RWPE2 (cell line): ENCODE data around the gene AHSG.
A peak's percentile ranks its signal among the peaks of the same experiment; 100 is the strongest.

Experiments
- ATAC-seq: fragments of 200-7000 bp; cut with Tn5 transposase; 3 replicates; pipeline ENCODE4 v1.9.1; 2021; ENCODE audit warnings: low read depth
- DNase-seq: peaks from one replicate; pipeline ENCODE4 v3.0.0-alpha.2; 2020; ENCODE audit warnings: low spot score
- H3K27ac ChIP-seq: fragments of 450-650 bp; 2 replicates; pipeline ENCODE4 v1.5.1; 2017; ENCODE audit warnings: mild to moderate bottlenecking; ENCODE audit not compliant: poor library complexity, severe bottlenecking
- H3K27me3 ChIP-seq: fragments of 250-450 bp; sonication (Bioruptor Pico); 2 replicates; pipeline ENCODE4 v1.5.1; 2021; ENCODE audit warnings: mild to moderate bottlenecking, moderate library complexity; ENCODE audit not compliant: insufficient read depth, poor library complexity, severe bottlenecking
- H3K36me3 ChIP-seq: fragments of 250-450 bp; sonication (Bioruptor Pico); 2 replicates; pipeline ENCODE4 v1.5.1; 2020; ENCODE audit warnings: low read depth, mild to moderate bottlenecking, moderate library complexity
- H3K4me1 ChIP-seq: fragments of 250-450 bp; sonication (Bioruptor Pico); 2 replicates; pipeline ENCODE4 v1.5.1; 2021; ENCODE audit warnings: mild to moderate bottlenecking, moderate library complexity; ENCODE audit not compliant: insufficient read depth, poor library complexity, severe bottlenecking
- H3K4me3 ChIP-seq: fragments of 250-450 bp; sonication (Bioruptor Pico); 2 replicates; pipeline ENCODE4 v1.5.1; 2021; ENCODE audit warnings: mild to moderate bottlenecking, moderate library complexity; ENCODE audit not compliant: severe bottlenecking
- H3K9me3 ChIP-seq: fragments of 250-450 bp; sonication (Bioruptor Pico); 2 replicates; pipeline ENCODE4 v1.5.1; 2021; ENCODE audit warnings: mild to moderate bottlenecking, moderate library complexity; ENCODE audit not compliant: severe bottlenecking
- TF ChIP-seq, protein P1 (sequence below): fragments of 450-650 bp; IDR thresholded peaks from one replicate; pipeline ENCODE4 v1.5.1; 2017; ENCODE audit warnings: mild to moderate bottlenecking, moderate library complexity; ENCODE audit not compliant: poor library complexity, severe bottlenecking

AHSG gene

DNA sequence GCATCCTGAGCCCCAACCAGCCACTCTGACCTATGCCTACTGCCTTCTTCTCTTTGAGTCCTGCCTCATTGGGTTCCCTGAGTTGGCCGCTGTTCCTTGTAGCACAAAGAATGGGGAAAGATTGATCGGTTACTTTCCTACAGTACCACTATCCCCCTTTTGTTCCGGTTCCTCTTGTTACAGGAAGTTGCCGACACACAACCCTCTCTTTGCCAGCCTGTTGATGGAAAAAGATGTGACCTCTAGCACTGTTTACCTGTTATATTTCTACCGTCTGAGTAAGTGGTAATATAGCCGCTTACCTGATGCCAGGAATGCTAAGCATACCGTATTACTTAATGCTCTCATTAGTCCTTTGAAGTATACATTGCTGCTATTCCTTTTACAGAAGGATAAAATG, 9.7 kb upstream of the AHSG start:
- Histone ChIP-seq H3K9me3 (no peaks in the 10 kb centered on the region), H3K27ac (no peak overlapping the region), H3K36me3 (no peaks in the 10 kb centered on the region), H3K27me3 (no peaks in the 10 kb centered on the region), H3K4me3 (no peak overlapping the region), H3K4me1 (peaks cover 3% of the 10 kb centered on the region)
- DNase-seq (no peak), ATAC-seq (no peak)
- TF ChIP-seq, protein P1, sequence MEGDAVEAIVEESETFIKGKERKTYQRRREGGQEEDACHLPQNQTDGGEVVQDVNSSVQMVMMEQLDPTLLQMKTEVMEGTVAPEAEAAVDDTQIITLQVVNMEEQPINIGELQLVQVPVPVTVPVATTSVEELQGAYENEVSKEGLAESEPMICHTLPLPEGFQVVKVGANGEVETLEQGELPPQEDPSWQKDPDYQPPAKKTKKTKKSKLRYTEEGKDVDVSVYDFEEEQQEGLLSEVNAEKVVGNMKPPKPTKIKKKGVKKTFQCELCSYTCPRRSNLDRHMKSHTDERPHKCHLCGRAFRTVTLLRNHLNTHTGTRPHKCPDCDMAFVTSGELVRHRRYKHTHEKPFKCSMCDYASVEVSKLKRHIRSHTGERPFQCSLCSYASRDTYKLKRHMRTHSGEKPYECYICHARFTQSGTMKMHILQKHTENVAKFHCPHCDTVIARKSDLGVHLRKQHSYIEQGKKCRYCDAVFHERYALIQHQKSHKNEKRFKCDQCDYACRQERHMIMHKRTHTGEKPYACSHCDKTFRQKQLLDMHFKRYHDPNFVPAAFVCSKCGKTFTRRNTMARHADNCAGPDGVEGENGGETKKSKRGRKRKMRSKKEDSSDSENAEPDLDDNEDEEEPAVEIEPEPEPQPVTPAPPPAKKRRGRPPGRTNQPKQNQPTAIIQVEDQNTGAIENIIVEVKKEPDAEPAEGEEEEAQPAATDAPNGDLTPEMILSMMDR, result no peak

DNA sequence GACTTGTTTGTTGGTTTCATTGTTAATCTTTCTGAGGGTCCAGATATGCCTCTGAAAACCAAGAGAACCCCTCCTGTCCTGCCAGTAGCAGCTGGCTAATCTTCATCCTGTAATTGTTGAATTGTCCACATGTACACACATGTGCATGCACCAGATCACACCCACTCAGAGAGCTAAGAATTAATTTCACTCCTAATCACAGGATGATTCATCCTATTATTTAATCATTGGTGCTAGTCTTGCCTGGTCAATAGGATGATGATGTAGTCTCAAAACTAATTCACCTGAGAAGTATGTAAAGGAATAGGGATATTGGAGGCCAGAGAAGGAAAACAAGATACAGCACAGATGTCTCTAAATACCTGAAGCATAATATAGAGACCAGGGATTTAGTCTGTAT, 7.8 kb upstream of the AHSG start:
- no peak overlapping the region for H3K4me3 ChIP-seq
- DNase-seq (no peak), ATAC-seq (peak; percentile 32; the same call in 1 of the 3 replicates)
- H3K4me1 ChIP-seq, result peaks cover 3% of the 10 kb centered on the region
- no peak overlapping the region for H3K27ac ChIP-seq
- no peaks in the 10 kb centered on the region for H3K9me3 ChIP-seq
- H3K36me3 ChIP-seq, result no peaks in the 10 kb centered on the region
- TF ChIP-seq, protein P1, result no peak
- H3K27me3 ChIP-seq, result no peaks in the 10 kb centered on the region

GRCh38 chr3:186605561-186606545, 7.0 kb upstream of the AHSG start:
- TF ChIP-seq, protein P1, result no peak
- ATAC-seq, result no peak
- no peak overlapping the region for H3K4me3 ChIP-seq
- no peaks in the 10 kb centered on the region for H3K9me3 ChIP-seq
- H3K27me3 ChIP-seq, result no peaks in the 10 kb centered on the region
- H3K4me1 ChIP-seq, result peaks cover 3% of the 10 kb centered on the region
- no peak for DNase-seq
- no peaks in the 10 kb centered on the region for H3K36me3 ChIP-seq
- no peak overlapping the region for H3K27ac ChIP-seq

DNA sequence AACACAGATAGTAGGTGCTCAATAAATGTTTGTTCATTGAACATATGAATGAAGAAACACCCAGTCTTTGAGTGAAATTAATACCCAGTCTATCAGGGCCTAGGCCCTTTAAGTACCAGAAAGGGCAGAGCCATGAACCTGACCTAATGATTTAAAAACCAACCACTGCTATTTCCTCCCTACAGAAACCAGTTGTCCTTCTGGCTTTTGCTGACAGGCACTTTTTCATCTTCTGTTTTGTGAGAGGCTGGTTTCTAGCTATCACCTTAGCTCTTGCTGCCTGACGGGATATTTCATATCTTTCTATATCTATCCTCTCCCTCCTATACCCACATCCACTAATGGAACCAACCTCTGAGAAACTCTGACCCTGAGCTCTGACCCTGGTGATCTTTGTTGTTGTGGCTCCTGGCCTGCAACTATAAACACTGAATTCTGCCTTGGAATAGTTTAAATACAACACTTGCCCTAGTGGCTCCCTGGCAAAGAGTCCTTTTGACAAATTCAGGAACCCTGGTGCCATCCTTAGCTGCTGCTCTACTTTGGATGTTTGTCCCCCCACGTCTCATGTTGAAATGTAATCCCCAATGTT, 4.1 kb upstream of the AHSG start:
- H3K27ac ChIP-seq, result no peak overlapping the region
- H3K27me3 ChIP-seq, result no peaks in the 10 kb centered on the region
- no peak for ATAC-seq
- no peak for DNase-seq
- peaks cover 3% of the 10 kb centered on the region for H3K4me1 ChIP-seq
- TF ChIP-seq, protein P1, result no peak
- H3K4me3 ChIP-seq, result no peak overlapping the region
- H3K9me3 ChIP-seq, result no peaks in the 10 kb centered on the region
- H3K36me3 ChIP-seq, result no peaks in the 10 kb centered on the region
